ENCODE data around the gene CCNY. TPM values are rescaled to one million over a fixed set of nuclear protein-coding genes. Genes with fewer than 3 reads are reported as not detected.

Gene CCNY
- total RNA-seq, 3 donors from 2014 or later (not counting 1 experiment from before 2014, with no cell fraction given) = 71.0 to 87.2 (median 74.3) TPM

GRCh38 chr10:35343739-35344138 lies 7.4 kb downstream of the CCNY start:
- TF ChIP-seq CTCF (IDR thresholded peaks at IDR 0.05) = no peak
- no peaks in the 10 kb centered on the region for H3K9me3 Mint-ChIP-seq
- DNase-seq (no peak), ATAC-seq (peak; percentile 75 to 83 (median 82))
- no peaks in the 10 kb centered on the region for H3K27me3 ChIP-seq (ENCODE audit: control insufficient read depth, insufficient read depth, low read length)
- H3K4me3 Mint-ChIP-seq = peak overlapping the region; percentile 2
- no peaks in the 10 kb centered on the region for H3K27me3 Mint-ChIP-seq (ENCODE audit: low read depth in 2 of 2)
- H3K4me3 ChIP-seq (ENCODE audit: low read length) = no peak overlapping the region
- H3K27ac ChIP-seq (ENCODE audit: low read length) = no peak overlapping the region
- intact Hi-C loops (cut with micrococcal nuclease) = no loop called here
- H3K4me1 Mint-ChIP-seq = peaks cover 77 to 83% of the 10 kb centered on the region in 2 donors
- H3K9me3 ChIP-seq (ENCODE audit: control insufficient read depth, insufficient read depth, low read length) = no peaks in the 10 kb centered on the region
- peaks cover 21% of the 10 kb centered on the region for H3K4me1 ChIP-seq (ENCODE audit: control insufficient read depth, insufficient read depth, low read length)
- H3K27ac Mint-ChIP-seq = peak overlapping the region; percentile 61 to 80
- H3K36me3 Mint-ChIP-seq = no peaks in the 10 kb centered on the region
- no peaks in the 10 kb centered on the region for H3K36me3 ChIP-seq (ENCODE audit: control insufficient read depth, insufficient read depth, low read length)

- no peak for ATAC-seq
- Histone ChIP-seq H3K9me3 (ENCODE audit: control insufficient read depth, insufficient read depth, low read length) (no peaks in the 10 kb centered on the region), H3K4me3 (ENCODE audit: low read length) (no peak overlapping the region), H3K36me3 (ENCODE audit: control insufficient read depth, insufficient read depth, low read length) (no peaks in the 10 kb centered on the region), H3K4me1 (ENCODE audit: control insufficient read depth, insufficient read depth, low read length) (peaks cover 24% of the 10 kb centered on the region), H3K27me3 (ENCODE audit: control insufficient read depth, insufficient read depth, low read length) (no peaks in the 10 kb centered on the region), H3K27ac (ENCODE audit: low read length) (no peak overlapping the region)
- no peaks in the 10 kb centered on the region for H3K9me3 Mint-ChIP-seq
- no peak for TF ChIP-seq CTCF (IDR thresholded peaks at IDR 0.05)
- DNase-seq = no peak
- peaks cover 72 to 86% of the 10 kb centered on the region in 2 donors for H3K4me1 Mint-ChIP-seq
- H3K4me3 Mint-ChIP-seq = no peak overlapping the region
- no peaks in the 10 kb centered on the region for H3K36me3 Mint-ChIP-seq
- H3K27me3 Mint-ChIP-seq (ENCODE audit: low read depth in 2 of 2) = no peaks in the 10 kb centered on the region
- intact Hi-C loops (cut with micrococcal nuclease) = no loop called here
- WGBS (ENCODE audit: insufficient coverage) = 96% methylated on average over 5 of the region's 5 CpGs
- peak overlapping the region; percentile 3 to 56 for H3K27ac Mint-ChIP-seq
Observed at GRCh38 chr10:35345383-35345742, 9.1 kb downstream of the CCNY start.

- peaks cover 72 to 87% of the 10 kb centered on the region in 2 donors for H3K4me1 Mint-ChIP-seq
- H3K9me3 Mint-ChIP-seq = no peaks in the 10 kb centered on the region
- no peak for ATAC-seq
- H3K27ac Mint-ChIP-seq = no peak overlapping the region
- H3K4me3 Mint-ChIP-seq = no peak overlapping the region
- DNase-seq = no peak
- no peaks in the 10 kb centered on the region for H3K27me3 Mint-ChIP-seq (ENCODE audit: low read depth in 2 of 2)
- intact Hi-C loops (cut with micrococcal nuclease) = no loop called here
- Histone ChIP-seq H3K27ac (ENCODE audit: low read length) (no peak overlapping the region), H3K36me3 (ENCODE audit: control insufficient read depth, insufficient read depth, low read length) (no peaks in the 10 kb centered on the region), H3K4me3 (ENCODE audit: low read length) (no peak overlapping the region), H3K4me1 (ENCODE audit: control insufficient read depth, insufficient read depth, low read length) (peaks cover 18% of the 10 kb centered on the region), H3K27me3 (ENCODE audit: control insufficient read depth, insufficient read depth, low read length) (no peaks in the 10 kb centered on the region), H3K9me3 (ENCODE audit: control insufficient read depth, insufficient read depth, low read length) (no peaks in the 10 kb centered on the region)
- no peak for TF ChIP-seq CTCF (IDR thresholded peaks at IDR 0.05)
- no peaks in the 10 kb centered on the region for H3K36me3 Mint-ChIP-seq
Observed at GRCh38 chr10:35346248-35346647, 9.9 kb downstream of the CCNY start.

GRCh38 chr10:35347121-35347562 lies 10.8 kb downstream of the CCNY start:
- Histone ChIP-seq H3K27ac (ENCODE audit: low read length) (no peak overlapping the region), H3K4me3 (ENCODE audit: low read length) (no peak overlapping the region), H3K27me3 (ENCODE audit: control insufficient read depth, insufficient read depth, low read length) (no peaks in the 10 kb centered on the region), H3K9me3 (ENCODE audit: control insufficient read depth, insufficient read depth, low read length) (no peaks in the 10 kb centered on the region), H3K4me1 (ENCODE audit: control insufficient read depth, insufficient read depth, low read length) (peaks cover 14% of the 10 kb centered on the region), H3K36me3 (ENCODE audit: control insufficient read depth, insufficient read depth, low read length) (no peaks in the 10 kb centered on the region)
- Mint-ChIP-seq H3K27ac (no peak overlapping the region), H3K27me3 (ENCODE audit: low read depth in 2 of 2) (no peaks in the 10 kb centered on the region), H3K4me3 (no peak overlapping the region), H3K4me1 (peaks cover 72 to 87% of the 10 kb centered on the region in 2 donors), H3K36me3 (no peaks in the 10 kb centered on the region), H3K9me3 (no peaks in the 10 kb centered on the region)
- WGBS (ENCODE audit: insufficient coverage) = 66% methylated on average over 2 of the region's 2 CpGs
- ATAC-seq (no peak), DNase-seq (no peak)
- TF ChIP-seq CTCF (IDR thresholded peaks at IDR 0.05) = no peak
- intact Hi-C loops (cut with micrococcal nuclease) = no loop called here
